DMS153 treated with DMSO at 0.1 percent for 48 hours (cell line): Measurements from ENCODE around the gene LGALS9.
A peak's percentile ranks its signal among the peaks of the same experiment; 100 is the strongest.
"Not testable (repeated sequence)": the region's sequence is repeated elsewhere in the genome, so short reads cannot be mapped to it uniquely, and the experiment has no call there.

Experiments used
- DNase-seq: peaks from one replicate; lab custom pipeline; 2025; ENCODE audit not compliant: unreplicated experiment; lab: John Stamatoyannopoulos, UW

Gene LGALS9

DNA sequence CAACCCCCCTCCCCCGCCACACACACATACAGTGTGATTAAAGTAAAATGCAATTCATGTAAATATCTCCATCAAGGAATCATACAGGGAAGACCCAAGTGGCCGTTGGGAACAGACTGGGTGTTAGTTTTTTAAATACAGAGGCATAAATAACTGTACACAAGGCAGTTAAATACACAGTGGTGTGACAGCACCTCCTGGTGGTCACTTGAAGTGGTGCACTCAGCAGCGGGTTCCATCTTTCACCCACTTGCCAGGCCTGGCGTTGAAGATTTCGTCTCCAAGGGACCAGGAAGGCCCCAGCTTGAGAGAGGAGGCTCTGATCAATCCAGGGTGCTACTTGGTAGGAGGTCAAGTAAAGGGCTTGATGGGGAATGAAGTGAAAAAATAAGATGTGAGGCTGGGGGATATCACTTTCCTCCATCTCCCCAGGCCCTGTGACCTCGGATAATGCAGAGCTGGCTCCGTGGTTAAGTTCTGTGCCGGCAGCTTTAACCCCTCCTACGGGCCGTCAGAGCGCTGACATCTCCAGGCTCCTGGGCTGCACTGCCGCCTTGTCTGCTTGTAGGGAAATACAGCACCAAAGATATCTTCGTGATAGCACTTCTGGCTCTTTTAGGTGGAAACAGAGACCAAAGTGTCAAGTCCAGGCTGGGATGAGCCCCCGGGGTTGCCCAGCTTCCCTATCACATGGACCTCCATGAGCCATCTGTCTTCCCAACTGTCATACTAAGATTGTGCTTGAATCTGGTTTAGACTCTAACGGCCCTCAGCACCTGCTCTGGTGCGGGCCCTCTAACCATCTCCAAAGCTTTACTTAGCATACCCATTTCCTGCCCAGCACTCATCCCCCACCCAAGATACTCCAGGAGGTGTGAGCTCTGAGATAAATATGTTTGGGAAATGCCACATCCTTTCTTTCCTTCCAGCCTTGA is 20.7 kb downstream of the LGALS9 start:
- DNase-seq = no peak

DNA sequence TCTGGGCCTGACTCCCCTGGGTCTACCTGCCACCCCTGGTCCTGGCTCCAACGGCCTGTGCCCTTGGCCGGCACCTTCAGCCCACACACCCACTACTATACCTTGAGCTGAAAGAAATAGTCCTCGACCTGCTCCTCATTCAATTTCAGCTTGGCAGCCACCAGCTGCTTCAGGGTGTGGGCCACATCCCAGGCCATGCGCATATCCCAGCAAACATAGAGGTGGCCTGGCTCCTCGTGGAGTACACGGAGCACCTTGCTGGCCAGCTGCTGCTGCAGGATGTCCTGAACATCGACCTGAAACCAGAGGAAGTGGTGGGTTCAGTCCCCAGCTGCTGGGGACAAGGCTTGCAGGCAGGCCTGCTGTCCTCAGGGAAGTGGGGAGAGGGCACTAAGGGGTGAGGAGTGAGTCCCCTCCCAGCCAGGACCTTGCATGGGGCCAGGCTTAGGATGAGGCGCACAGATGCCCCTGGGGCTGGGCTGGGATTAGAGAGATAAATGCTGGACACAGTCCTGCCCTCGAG is 22.5 kb downstream of the LGALS9 start:
- not testable (repeated sequence) for DNase-seq

DNA sequence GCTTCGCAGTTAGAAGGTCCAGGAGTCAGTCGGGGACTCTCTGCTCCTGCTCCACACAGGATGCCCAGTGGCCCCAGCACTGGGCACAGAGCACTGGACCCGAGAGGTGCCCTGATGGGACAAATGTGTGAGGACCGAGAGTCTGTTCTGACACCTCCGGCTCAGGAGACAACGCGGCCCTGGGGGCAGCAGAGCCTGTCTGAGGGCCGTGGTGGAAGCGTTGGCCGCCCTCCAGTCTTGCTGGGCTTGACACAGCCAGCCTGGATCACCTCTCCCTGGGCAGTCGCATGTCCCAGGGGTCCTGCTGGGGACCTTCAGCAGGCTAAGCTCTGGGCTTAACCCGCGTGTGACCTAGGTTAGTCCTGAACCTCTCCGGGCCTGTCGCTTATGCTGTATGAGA is 23.1 kb downstream of the LGALS9 start:
- DNase-seq = no peak

DNA sequence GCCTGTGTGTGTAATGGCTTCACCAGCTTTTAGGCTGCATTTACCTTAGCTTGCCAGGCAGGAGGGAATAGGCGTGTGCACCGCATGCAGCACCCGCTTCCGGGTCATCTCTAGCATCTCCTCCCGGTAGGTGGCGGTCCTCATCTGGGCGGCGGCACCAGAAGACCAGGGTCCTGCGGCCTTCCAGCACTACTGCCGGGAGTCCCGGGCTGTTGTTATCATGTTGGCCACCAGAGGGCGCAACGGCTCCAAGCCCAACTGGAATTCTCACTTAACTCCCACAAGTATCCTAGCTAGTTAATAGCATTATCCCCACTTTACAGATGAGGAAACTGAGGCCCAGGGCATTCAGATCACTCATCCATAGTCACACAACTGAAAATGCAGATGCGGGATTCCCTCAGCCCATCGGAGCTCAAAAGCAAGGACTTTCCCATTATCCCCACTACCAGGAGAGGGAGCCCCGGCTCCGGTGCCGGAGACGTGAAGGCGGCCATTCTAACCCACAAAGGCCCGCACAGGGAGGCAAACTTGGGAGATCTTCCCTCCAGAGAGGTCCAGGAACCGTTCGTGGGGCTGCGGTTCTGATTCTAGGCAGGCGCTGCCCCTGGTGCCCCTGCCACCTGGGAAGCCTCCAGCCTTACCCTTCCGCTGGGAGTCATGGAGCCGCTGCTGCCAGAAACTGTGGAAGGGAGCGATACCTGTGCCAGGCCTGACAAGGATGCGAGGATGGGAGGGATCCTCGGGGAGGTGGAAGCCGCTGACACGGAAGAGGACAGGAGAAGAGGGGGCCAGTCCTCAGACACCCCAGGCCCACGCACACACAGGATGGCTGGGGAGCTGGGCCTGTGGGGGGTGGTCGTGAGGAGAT is 23.9 kb downstream of the LGALS9 start:
- peak; percentile 47 for DNase-seq

DNA sequence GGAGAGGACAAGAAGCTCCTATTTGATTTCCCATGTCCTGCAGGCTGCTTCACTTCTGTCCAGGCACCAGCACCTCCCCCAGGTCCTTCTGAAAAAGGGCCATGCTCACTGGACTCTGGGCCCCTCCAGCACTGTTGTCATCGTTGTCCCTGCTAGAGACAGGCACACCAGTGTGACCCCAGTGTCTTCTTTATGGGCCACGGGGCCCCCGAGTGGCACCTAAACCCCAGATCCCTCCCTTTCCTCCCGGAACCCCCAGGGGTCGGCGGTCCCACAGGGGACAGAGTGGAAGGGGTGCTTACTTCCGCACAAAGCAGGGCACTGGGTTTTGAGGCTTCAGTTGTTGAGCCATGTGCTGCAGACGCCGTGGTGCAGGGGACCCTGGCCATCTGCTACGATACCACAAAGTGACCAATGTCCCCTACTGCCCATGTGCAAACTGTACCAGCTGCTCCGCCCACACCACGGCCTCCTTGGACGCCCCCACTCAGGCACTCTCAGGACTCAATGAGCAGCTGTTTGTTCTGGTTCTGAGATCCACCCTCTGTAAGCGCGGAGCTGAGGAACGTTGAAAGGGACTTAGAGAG is 24.6 kb downstream of the LGALS9 start:
- not testable (repeated sequence) for DNase-seq

DNA sequence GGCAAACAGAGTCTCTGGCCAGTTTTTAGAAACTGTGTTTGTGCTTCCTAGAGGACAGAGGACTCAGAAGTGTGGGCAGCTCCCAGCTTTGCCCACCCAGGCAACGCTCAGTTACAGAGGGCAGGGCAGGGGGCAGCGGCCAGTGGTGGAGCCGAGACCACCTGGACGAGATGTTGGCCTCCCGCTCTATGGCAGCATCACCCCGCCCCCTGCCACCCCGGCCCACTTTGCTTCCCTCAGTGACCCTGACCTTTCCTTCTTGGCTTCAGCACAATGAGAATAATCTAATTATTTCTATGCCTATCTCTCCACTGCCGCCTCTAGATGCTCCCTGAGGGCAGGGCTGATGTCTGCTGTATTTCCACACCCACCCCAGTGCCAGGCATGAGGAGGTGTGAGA is 25.6 kb downstream of the LGALS9 start:
- not testable (repeated sequence) for DNase-seq

DNA sequence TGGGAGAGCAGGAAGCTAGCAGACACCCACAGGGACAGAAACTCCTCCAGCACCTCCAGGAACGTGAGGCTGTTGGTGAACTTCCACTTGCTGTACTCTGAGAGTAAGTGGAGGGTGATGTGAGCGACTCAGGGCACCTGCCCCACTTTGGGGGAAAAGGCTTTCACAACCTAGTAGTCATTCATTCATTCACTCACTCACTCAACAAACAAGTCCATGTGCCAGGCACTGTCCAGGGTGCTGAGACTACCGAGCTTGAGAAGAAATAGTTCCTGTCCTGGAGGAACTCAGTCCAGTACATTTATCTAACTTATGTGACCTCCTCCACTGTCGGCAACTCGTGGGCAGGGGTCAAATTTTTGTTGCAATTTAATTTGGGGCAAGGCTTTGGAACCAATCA is 26.6 kb downstream of the LGALS9 start:
- DNase-seq = no peak

DNA sequence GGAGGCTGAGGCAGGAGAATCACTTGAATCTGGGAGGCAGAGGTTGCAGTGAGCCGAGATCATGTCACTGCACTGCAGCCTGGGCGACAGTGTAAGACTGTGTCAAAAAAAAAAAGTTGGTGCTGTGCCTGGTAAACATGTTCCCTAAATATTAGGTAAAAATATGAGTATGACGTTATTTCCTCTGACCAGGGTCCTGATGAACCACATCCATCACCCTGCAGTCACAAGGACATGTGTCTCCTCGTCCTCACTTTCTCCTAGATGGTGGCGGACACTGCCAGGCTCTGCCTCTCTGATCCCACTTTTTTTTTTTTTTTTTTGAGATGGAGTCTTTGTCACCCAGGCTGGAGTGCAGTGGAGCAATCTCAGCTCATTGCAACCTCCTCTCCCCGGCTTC is 28.7 kb downstream of the LGALS9 start:
- no peak for DNase-seq

DNA sequence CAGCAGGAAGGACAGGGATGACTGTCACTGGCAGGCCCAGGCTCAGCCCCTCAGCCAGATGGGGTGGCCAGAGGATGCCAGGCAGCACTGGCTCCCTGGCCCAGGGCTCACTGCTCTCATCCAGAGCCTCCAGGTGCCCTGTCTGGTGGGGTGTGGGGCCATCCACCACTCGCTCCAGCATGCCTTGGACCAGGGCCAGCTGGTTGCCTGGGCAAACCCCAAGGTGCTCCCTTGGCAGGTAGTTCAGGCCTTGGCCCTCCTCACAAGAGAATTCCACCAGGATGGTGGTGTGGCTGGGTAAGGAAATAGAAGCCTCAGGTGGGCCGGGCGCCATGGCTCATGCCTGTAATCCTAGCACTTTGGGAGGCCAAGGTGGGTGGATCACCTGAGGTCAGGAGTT is 29.4 kb downstream of the LGALS9 start:
- DNase-seq = no peak

DNA sequence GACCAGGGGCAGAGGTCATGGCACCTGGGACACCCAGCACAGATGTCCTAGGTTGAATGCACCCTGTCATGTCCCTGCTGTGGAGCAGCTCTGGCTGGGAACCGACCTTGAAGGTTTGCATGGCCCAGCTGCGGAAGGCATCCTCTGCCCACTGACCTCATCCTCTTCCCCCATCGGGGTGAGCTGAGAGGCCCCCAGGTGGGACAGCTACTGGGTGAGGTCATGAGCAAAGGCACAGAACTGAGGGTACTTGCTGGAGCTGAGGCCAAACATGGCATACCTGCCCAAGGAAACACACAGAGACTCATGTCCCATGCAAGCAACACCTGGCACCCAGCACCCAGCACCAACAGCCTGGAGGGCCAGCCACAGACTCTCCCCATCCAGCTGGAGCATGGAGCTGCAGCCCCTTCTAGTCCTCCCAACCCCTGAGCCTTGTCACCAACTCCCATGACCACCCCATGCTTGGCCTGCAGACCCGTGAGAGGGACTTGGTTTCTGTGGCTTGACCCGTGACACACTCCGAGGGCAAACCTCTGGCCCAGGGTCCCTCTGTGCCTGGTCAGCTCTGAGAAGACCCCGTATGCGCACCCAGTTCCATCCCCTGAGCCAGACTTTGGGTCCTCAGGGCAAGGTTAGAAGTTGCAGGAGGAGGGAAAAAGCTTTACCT is 33.1 kb downstream of the LGALS9 start:
- DNase-seq = no peak

DNA sequence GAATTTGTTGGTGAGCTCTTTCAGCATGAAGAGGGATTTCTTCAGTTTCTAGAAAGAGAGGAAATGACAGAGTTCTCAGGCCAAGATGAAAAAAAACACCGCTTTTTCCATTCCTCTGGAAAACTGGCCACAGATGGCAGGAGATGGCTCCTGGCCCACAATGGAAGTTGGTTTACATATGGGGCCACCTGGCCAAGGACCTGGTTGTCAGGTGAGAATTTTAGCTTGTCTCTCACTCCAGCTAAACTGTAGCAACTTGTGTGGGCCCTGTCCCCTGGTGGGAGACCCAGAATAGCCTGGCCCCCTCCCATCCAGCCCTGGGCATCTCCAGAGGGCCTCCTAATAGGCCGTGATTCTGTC is 33.6 kb downstream of the LGALS9 start:
- DNase-seq = no peak

DNA sequence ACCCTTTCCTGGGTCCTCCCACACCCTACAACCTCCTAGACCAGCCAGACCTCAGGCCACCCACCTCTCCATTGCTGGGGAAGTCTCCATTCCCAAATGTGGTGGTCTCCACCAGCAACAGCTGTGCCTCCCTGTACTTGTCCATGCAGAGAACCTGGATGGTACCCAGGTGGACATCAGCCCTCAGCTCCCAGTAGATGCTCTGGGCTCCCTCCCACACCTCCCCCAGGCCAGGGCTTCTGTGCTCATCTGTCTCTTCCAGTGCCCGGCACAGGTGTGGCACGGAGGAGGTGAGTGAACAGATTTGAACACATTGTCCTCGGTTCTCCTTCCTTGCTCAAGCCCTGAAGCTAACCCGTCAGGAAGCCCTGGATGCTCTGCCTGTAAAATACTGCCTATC is 34.6 kb downstream of the LGALS9 start:
- DNase-seq = no peak

DNA sequence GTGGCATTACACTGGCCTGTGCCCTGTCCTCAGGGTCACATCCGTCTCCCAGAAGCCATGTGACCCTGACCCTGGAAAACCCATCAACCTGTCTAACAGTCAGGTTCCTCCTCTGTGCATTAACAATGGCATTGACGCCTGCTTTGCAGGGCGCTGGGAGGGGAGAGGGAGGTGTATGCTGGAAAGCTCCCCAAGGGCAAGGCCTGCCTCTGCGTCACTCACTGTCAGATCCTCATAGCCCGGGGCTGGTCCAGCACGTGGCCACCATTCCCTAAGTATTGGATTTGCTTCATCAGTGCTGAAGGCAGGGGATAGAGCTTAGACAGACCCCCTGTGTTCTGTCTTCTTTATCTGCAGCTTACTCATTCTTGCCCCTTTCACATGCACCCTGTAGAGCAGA is 35.3 kb downstream of the LGALS9 start:
- DNase-seq = not testable (repeated sequence)

DNA sequence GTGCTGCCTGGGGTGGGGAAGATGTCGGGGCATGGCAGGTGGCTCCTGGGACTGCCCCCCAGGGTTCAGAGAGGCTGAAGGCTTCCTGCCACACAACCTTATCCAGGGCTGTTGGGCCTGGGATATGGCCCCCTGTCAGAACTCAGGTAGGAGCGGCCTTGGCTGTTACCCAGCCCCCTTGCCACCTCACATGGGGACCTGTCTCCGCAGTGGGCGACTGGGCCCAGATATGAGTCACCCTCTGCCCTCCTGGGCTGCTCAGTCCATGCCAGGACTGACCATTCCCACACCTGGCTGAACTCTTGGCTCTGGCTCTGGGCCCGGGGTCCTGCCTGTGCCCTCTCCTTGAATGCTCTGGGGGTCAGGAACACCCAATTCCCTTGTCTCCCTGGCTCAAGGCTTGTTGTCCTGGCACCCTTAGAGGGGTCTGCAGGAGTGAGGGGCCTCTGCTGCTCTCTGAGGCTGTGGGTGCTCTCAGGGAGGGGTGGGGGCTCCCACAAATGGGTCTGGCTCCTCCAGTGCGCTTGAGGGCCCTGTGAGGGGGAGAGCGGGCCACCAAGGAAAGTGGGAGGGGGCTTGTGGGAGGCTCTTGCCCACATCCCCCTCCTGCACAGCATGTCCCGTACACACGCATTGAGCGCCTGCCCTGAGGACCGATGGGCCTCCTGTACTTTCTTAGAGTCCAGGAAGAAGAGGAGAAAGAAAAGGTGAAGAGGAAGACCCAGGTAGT is 36.0 kb downstream of the LGALS9 start:
- DNase-seq = no peak

DNA sequence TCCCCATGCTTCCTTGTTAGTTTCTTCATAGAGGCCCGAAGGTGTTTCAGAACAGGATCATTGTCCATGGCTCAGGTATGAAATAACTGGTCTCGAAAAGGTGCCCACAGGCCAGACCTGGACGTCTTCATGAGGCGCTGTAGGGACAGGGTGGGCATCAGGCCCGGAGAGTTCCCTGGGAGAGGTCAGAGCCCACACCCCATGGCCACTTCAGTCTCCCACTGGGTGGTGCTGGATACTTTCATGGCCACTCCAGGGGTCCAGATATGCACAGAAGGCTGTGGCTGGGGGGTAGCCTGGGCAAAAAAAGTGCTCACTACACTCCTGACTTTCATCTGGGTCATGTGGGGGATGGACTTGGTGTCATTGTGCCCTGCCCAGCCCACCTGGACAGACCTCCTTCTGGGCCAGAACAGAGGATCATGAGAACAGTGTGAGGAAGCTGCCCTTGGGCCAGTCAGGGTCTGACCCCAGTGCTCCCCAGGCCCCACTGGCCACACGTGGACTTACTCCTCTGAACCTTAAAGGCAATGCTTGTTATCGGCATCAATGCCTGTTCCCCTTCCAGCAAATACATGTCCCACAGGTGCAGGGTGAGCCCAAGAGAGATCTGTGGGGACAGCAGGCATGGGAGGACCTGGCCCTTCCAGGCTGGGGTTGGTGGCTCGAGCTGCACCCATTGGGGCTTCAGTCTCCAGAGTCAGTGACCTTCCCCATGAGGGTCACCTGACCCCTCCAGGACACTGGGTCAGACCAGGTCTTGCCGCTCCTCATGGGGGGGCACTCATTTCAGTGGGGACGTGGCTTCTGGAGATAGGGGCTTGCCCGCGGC is 36.9 kb downstream of the LGALS9 start:
- no peak for DNase-seq

DNA sequence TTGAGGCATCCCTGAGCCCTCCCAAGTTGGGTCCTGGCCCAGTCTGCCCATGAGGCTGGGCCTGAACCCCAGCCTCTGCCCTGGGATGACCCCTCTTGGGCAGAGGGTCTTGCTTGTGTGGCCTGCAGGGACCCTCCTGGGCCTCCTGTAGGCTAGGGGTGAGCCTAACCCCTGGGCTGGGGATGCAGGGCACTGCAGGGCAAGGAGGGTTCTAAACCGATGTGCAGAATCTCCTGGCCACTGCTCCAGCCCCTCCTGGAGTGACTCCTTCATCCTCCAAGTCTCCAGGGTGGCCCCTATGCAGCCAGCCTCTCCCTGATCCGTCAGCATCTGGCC is 37.5 kb downstream of the LGALS9 start:
- no peak for DNase-seq

DNA sequence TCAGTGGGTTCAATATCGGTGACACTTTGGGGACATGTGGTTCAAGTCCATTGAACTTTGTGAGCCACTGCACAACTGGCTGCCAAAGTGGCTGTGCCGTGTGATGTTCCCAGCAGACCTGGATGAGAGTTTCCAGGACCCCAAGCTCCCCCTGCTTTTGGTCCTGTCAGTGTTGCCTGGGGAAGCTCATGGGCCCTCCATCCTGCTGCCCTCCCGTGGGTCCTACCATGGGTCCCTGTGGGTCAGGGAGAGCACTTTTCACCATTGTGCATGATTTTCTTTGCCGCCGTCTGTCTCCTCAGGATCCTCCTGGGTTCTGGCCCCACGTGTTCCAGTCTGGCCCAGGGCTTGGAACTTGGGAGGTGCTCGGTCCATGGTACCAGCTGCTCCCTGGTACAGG is 38.1 kb downstream of the LGALS9 start:
- DNase-seq = no peak

DNA sequence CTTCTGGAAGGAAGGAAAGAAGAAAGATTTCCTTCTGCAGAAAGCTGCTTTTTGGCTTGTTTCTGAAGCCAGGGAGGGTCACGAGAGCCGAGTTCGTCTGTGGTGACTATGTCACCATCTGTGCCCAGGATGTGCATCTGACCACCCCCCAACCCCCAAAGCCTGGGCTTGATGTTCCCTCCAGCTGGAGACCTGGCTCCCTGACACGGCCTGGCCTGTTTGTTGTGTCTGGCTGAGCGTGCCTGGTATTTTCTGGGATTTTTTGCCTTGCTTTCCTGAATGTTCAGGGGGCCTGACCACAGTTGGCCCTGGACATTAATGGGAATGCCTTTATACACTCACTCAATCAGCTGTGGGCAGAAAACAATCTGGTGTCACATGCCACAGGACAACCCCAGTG is 38.9 kb downstream of the LGALS9 start:
- DNase-seq = no peak

DNA sequence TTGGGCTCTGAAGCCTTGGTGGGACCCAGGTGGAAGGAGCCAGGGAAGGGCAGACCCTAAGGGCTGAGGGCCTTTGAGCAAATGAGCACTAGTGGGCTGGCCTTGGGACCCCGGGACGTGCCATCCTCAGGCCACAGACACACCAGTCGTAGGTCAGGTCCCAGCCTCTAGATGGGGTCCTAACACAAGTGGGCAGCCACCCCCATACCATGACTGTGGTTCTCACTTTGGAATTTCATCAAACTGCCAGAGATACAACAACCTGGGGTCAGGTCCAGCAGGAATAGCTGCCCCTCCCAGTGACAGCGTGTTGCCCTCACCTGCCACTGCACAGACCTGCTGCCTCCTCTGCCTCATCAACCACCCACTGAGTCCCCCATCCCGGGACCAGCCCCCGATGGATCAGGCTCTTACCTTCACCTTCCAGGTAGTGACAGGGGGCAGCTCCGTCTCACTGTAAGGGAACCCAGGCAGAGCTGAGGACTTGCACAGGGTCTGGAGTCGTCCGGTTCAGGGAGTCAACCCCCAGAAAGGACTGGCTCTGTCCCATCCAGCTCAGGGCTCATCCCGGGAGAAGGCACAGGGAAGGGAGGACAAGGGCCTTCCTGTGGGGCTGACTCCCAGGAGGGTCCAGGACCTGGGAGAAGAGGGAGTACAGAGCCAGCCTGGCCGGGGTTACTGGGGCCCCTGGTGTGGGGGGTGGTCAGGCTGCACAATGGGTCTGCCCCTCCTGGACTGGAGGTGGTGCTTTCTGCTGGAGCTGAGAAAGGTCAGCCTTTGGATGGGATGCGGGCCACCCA is 40.0 kb downstream of the LGALS9 start:
- DNase-seq = no peak
